ENCODE data around the gene NECTIN1. TPM values are rescaled to one million over a fixed set of nuclear protein-coding genes. Genes with fewer than 3 reads are reported as not detected.
A peak's percentile ranks its signal among the peaks of the same experiment; 100 is the strongest.

NECTIN1 gene
- total RNA-seq, 6 experiments from 2014 or later: 4.3 to 8.4 (median 6.1) TPM

DNA sequence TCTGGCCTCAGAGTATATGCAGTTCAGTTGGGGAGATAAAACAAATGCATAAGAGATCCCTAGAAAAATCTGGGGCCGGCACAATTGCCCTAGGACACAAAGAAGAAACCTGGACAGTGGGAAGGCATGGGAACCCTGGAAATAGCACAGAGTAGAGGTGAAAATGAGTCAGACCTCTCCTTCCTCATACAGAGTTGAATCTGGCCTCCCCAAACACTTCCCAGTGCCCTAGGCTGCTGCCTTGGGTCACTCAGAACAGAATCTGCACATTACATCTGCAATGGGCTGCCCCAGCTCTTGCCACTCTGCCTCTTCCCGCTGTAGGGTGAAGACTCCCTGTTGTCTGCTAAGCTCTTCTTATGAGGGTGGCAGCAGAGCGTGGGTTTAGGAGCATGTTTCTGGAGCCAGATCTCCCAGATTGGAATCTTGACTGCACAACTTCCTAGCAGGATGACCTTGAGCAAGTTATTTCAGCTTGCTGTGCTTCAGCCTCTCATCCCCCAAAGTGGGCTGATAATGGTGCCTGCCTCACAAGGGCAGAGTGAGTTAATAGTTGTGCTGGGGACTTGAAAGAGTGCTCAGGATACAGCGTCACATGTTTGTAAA is 47.1 kb upstream of the NECTIN1 start:
- H3K27ac ChIP-seq: no peak overlapping the region
- no peaks in the 10 kb centered on the region for H3K9me3 ChIP-seq
- peak in 1 of 3 donors; percentile 11 for DNase-seq
- 38% methylated on average over 3 of the region's 4 CpGs for WGBS (ENCODE audit: insufficient coverage, low coverage, low lambda C conversion rate, missing lambda C conversion rate)
- H3K4me3 ChIP-seq: no peak overlapping the region
- H3K27me3 ChIP-seq: no peaks in the 10 kb centered on the region
- H3K4me1 ChIP-seq: no peaks in the 10 kb centered on the region
- no peak for ATAC-seq
- H3K36me3 ChIP-seq: no peaks in the 10 kb centered on the region
- TF ChIP-seq, protein P1, sequence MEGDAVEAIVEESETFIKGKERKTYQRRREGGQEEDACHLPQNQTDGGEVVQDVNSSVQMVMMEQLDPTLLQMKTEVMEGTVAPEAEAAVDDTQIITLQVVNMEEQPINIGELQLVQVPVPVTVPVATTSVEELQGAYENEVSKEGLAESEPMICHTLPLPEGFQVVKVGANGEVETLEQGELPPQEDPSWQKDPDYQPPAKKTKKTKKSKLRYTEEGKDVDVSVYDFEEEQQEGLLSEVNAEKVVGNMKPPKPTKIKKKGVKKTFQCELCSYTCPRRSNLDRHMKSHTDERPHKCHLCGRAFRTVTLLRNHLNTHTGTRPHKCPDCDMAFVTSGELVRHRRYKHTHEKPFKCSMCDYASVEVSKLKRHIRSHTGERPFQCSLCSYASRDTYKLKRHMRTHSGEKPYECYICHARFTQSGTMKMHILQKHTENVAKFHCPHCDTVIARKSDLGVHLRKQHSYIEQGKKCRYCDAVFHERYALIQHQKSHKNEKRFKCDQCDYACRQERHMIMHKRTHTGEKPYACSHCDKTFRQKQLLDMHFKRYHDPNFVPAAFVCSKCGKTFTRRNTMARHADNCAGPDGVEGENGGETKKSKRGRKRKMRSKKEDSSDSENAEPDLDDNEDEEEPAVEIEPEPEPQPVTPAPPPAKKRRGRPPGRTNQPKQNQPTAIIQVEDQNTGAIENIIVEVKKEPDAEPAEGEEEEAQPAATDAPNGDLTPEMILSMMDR (IDR thresholded peaks at IDR 0.05): no peak
- no peak for TF ChIP-seq POLR2A (IDR thresholded peaks at IDR 0.05)
- intact Hi-C loops (cut with DNase I): no loop called here

DNA sequence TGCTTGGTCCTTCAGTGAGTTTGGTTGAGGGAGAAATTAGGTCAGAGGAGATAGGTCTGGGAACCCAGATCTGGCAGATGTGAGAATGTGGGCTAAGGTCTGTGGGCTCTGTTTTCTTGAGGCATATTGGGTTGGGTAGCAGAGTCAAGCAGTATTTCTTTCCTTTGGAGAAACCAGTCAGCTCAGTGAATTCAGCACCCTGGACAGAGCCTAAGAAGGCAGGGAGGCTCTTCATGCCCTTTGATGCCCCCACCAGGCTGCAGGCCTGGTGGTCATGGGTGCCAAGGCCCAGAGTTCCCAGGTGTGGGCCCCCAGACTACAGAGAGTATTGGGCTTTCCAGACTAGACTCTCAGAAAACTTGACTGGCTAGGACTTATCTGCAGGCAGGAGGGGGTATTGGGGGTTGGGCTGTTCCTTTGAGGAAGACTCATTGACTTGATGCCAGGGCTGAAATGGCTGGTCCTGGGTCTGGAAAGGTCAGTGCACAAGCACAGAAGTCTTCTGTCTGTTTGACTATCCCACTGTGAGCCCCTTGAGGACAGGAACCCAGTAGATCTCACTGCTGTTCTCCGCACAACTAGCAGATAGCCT is 45.3 kb upstream of the NECTIN1 start:
- TF ChIP-seq, protein P1 (IDR thresholded peaks at IDR 0.05): no peak
- no peak for TF ChIP-seq POLR2A (IDR thresholded peaks at IDR 0.05)
- ATAC-seq: peak in 1 of 4 donors; percentile 30
- intact Hi-C loops (cut with DNase I): no loop called here
- DNase-seq: no peak
- Histone ChIP-seq H3K27me3 (no peaks in the 10 kb centered on the region), H3K27ac (no peak overlapping the region), H3K9me3 (no peaks in the 10 kb centered on the region), H3K36me3 (no peaks in the 10 kb centered on the region), H3K4me1 (no peaks in the 10 kb centered on the region), H3K4me3 (no peak overlapping the region)
- WGBS (ENCODE audit: insufficient coverage, low coverage, low lambda C conversion rate, missing lambda C conversion rate): no CpG with 5 or more reads among the region's 1 CpG

DNA sequence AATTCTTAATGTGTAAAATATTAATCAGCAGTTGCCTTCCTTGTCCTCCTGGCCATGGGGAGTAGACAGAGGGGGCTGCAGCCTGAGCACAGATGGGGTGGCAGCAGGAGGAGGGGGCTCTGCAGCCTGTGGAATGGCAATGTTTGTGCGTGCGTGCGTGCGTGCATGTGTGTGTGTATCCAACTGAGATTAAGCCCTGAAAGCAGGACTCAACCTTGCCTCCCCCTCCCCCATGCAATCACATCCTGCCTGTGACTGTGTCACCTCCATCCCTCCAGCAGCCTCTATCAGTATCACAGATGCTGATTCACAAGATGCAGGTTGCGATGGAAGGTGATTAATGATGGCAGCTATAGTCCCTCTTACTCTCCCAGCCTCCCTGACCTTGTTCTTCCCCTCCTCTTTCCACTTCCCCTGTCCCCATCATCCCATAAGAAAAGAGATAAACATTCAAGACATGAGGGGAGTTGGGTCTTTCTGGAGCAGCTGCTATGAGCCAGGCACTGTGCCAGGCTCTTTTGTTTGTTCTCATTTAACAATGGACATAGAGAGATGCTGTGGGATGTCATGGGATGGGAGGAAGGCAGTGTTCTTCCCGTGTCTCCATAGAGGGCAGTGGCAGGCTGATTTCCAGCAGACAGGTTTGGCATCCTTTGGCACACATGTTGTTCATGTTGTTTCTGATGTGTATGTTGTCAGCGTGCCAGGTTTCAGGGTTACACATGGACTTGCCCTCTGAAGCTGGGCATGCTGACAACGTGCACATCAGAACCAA is 43.8 kb upstream of the NECTIN1 start:
- intact Hi-C loops (cut with DNase I): no loop called here
- no peak for TF ChIP-seq POLR2A (IDR thresholded peaks at IDR 0.05)
- TF ChIP-seq, protein P1 (IDR thresholded peaks at IDR 0.05): no peak

DNA sequence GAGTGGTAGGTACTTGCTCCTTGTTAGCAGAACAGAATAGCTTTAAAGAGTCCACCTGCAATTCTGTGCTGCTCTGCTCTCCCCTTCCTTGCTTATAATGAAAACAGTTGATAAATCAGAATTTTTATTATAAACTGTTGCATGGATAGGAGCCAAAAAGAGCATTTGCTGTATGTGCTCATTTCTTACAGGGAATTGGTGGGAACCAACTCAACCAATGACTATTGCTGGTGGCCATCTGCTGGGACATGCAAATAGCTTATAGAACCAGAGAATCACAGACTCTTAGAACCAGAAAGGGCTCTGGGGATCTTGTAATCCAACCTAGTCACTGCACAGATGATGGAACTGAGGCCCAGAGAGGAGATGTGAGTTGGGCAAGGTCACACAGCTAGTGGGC is 43.1 kb upstream of the NECTIN1 start:
- Histone ChIP-seq H3K9me3 (peaks cover 0 to 2% (median 0%) of the 10 kb centered on the region in 4 donors), H3K27ac (no peak overlapping the region), H3K4me3 (no peak overlapping the region), H3K36me3 (no peaks in the 10 kb centered on the region), H3K4me1 (no peaks in the 10 kb centered on the region), H3K27me3 (no peaks in the 10 kb centered on the region)
- TF ChIP-seq, protein P1 (IDR thresholded peaks at IDR 0.05): no peak
- no peak for TF ChIP-seq POLR2A (IDR thresholded peaks at IDR 0.05)
- no peak for DNase-seq
- intact Hi-C loops (cut with DNase I): no loop called here
- no peak for ATAC-seq

More for the DNA sequence above, 43.8 kb upstream of the NECTIN1 start:
- H3K9me3 ChIP-seq: no peaks in the 10 kb centered on the region
- no peak for ATAC-seq
- no peak overlapping the region for H3K4me3 ChIP-seq
- DNase-seq: no peak
- no peaks in the 10 kb centered on the region for H3K4me1 ChIP-seq
- WGBS (ENCODE audit: insufficient coverage, low coverage, low lambda C conversion rate, missing lambda C conversion rate): 62% methylated on average over 7 of the region's 8 CpGs
- H3K36me3 ChIP-seq: no peaks in the 10 kb centered on the region
- no peak overlapping the region for H3K27ac ChIP-seq
- H3K27me3 ChIP-seq: no peaks in the 10 kb centered on the region

Measured in right lobe of liver (tissue), 6 donors.